IPS DF 6.9 (cell line): ENCODE measurements around the gene CREBL2.
"Not testable (repeated sequence)": the region's sequence is repeated elsewhere in the genome, so short reads cannot be mapped to it uniquely, and the experiment has no call there.

Source experiments
- DNase-seq: peaks from one replicate; pipeline ENCODE4 v3.0.0-alpha.2; 2013; ENCODE audit warnings: low read depth, low spot score
- H3K27ac ChIP-seq: one replicate; pipeline ENCODE4 v1.5.1; 2013; ENCODE audit warnings: low read length, control low read depth
- H3K27me3 ChIP-seq: 2 replicates; pipeline ENCODE4 v1.6.1; 2013; ENCODE audit warnings: mild to moderate bottlenecking, low read length; ENCODE audit not compliant: control insufficient read depth, insufficient read depth
- H3K36me3 ChIP-seq: 2 replicates; pipeline ENCODE4 v1.6.1; 2013; ENCODE audit warnings: low read length; ENCODE audit not compliant: control insufficient read depth, insufficient read depth
- H3K4me1 ChIP-seq: 2 replicates; pipeline ENCODE4 v1.6.1; 2013; ENCODE audit warnings: low read length; ENCODE audit not compliant: control insufficient read depth, insufficient read depth
- H3K4me3 ChIP-seq: 2 replicates; pipeline ENCODE4 v1.5.1; 2013; ENCODE audit warnings: mild to moderate bottlenecking, low read length
- H3K9me3 ChIP-seq: 2 replicates; pipeline ENCODE4 v1.6.1; 2013; ENCODE audit warnings: low read length, inconsistent platforms; ENCODE audit not compliant: control insufficient read depth, insufficient read depth
- WGBS: extraction: QIAGEN DNeasy Blood & Tissue Kit; methylation state at CpG from one replicate; pipeline ENCODE4 v1.1.7; 2013; ENCODE audit warnings: mixed read lengths, missing lambda C conversion rate; ENCODE audit not compliant: insufficient read length, insufficient coverage; 5-methylcytosine and 5-hydroxymethylcytosine counted together

Gene CREBL2

DNA sequence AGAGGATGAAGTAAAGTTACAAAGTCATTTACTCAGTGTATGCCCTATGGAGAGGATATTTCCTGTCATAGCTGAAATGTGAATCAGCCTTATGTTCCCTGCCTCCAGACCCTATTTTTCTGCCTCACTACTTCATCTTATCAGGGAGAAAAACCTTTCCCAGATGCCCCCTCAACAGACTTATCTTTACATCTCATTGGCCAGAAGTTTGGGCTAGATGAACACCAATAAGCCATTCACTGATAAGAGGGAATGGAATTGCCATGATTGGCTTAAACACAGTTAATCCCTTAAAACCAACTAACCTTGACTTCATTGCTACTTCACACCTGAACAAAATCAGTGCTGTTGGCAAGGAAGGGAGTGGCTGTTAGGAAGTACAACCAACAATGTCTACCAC is 40.1 kb downstream of the CREBL2 start:
- H3K27ac ChIP-seq = no peak overlapping the region
- H3K36me3 ChIP-seq = no peaks in the 10 kb centered on the region
- no peak overlapping the region for H3K4me3 ChIP-seq
- H3K9me3 ChIP-seq = peaks cover 2% of the 10 kb centered on the region
- no peaks in the 10 kb centered on the region for H3K27me3 ChIP-seq
- DNase-seq = no peak
- H3K4me1 ChIP-seq = no peaks in the 10 kb centered on the region

DNA sequence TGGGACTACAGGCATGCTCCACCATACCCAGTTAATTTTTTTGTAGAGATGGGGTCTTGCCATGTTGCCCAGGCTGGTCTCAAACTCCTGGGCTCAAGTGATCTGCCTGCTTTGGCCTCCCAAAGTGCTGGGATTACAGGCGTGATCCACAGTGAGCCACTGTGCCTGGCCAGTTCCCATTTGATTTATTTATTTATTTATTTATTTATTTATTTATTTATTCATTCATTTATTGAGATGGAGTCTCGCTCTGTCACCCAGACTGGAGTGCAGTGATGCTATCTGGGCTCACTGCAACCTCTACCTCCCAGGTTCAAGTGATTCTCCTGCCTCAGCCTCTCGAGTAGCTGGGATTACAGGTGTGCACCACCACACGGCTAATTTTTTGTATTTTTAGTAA is 41.0 kb downstream of the CREBL2 start:
- DNase-seq, H3K36me3 ChIP-seq, H3K4me3 ChIP-seq, H3K9me3 ChIP-seq, H3K4me1 ChIP-seq, H3K27me3 ChIP-seq, H3K27ac ChIP-seq: not testable (repeated sequence)
- WGBS = no CpG with 5 or more reads among the region's 4 CpGs

DNA sequence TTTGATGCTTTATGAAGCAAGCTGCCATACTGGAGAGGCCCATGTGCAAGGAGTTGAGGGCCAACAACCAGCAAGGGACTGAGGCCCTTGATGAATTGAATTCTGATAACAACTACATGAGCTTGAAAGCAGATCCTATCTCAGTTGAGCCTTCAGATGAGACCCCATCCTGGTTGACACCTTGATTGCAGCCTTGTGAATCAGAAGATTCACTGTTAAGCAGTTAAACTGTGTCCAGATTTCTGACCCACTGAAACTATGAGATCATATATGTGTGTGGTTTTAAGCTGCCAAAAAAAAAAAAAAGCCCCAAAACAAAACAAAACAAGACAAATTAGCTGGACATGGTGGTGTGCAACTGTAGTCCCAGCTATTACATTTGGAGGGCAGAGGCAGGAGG is 42.2 kb downstream of the CREBL2 start:
- Histone ChIP-seq H3K4me3 (no peak overlapping the region), H3K36me3 (no peaks in the 10 kb centered on the region), H3K4me1 (peaks cover 2% of the 10 kb centered on the region; the same call in 1 of the 2 replicates), H3K9me3 (no peaks in the 10 kb centered on the region; the same call in 1 of the 2 replicates), H3K27ac (no peak overlapping the region), H3K27me3 (no peaks in the 10 kb centered on the region)
- no peak for DNase-seq

DNA sequence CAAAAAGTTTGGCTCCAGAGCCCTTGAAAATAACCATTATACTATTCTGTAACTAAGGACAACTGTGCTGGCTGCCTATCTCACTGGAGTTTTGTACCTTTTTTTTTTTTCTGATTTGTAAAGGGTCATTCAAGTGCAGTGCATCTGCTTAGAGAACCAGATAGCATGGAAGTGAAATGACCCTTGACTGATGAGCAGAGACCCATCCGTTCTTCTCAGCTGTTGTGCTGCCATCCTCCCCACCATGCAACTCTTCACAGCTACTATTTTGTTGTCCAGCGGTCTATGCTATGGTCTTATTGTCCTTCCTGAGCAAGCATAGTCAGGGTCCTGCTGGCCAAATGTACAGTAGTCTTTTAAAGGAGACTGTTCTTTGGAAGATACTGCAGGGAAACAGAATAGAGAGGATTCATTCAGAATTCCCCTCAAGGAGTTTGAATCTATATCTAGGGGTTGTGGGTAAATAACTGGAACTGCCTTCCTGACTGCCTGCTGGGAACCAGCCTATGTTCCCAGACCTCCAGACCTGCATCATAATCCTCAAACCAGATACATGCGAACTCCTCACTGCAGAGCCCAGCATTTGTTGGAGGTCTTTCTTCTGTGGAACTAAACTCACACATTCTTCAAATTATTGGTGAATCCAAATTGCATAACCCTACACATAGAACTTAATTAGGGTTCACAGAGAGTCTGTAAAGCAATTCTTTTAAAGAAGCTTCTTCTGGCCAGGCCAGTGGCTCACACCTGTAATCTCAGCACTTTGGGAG is 43.2 kb downstream of the CREBL2 start:
- Histone ChIP-seq H3K36me3 (no peaks in the 10 kb centered on the region), H3K27ac (no peak overlapping the region), H3K4me3 (no peak overlapping the region), H3K27me3 (no peaks in the 10 kb centered on the region), H3K4me1 (peaks cover 2% of the 10 kb centered on the region; the same call in 1 of the 2 replicates), H3K9me3 (no peaks in the 10 kb centered on the region)
- whole genome bisulfite sequencing = no CpG with 5 or more reads among the region's 3 CpGs
- no peak for DNase-seq

DNA sequence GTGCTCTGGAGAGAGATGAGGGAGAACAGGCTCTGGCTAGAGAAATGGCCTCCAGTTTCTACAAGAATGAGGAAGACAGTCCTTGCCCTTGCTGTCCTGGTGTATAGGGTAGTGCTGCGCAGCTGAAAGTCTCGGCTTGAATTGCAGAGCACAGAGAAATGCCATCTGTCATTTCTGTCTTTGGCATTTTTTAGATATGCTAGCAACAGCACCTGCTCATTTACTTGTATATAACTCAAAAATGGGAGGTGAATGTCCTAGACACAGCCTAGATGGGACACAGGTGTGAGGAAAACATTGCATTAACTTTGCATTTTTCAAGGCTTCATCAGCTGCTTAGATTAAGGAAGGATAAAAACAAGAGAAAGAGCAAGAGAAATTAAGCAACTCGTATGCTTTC is 48.5 kb downstream of the CREBL2 start:
- no CpG with 5 or more reads among the region's 3 CpGs for WGBS
- DNase-seq = no peak

DNA sequence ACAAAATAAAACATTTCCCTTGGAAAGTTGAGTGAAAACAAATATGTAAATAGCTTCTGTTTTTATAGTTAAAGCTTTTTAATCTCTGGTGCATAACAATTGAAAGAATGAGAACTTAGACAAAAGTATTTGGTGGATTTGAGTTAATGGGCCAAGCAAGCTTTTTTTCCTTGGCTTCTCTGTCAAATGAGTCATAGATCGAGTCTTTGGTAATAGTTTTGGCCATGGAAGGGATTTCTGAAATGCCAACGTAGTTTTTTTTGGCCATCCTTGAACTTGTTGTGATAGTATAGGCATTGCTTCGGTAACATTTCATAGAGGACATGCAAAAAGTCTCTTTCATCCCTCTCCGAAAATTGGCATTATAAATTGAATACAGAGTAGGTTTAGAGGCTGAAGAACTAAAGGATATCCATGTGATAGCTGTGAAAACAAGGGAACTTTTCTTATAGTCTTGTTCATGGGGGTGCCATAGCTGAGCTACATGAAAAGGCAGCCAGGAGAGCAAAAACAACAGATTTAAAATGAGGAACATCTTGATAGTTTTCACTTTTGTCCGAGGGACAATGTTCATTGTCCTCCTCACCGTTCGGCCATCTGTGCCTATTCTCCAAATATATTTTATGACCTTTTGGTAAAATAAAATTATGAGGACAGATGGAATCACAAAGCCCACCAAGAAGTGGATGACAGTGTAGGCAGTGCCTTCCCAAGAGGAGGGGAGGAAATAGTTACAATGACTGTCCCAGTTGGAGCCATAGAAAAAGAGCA is 49.6 kb downstream of the CREBL2 start:
- no peaks in the 10 kb centered on the region for H3K9me3 ChIP-seq
- no peak for DNase-seq
- no peak overlapping the region for H3K27ac ChIP-seq
- no peaks in the 10 kb centered on the region for H3K36me3 ChIP-seq
- no peaks in the 10 kb centered on the region for H3K27me3 ChIP-seq
- no CpG with 5 or more reads among the region's 7 CpGs for WGBS
- peaks cover 4% of the 10 kb centered on the region for H3K4me1 ChIP-seq
- no peak overlapping the region for H3K4me3 ChIP-seq

More for the DNA sequence above, 48.5 kb downstream of the CREBL2 start:
- H3K27ac ChIP-seq = no peak overlapping the region
- no peaks in the 10 kb centered on the region for H3K9me3 ChIP-seq
- no peaks in the 10 kb centered on the region for H3K36me3 ChIP-seq
- no peak overlapping the region for H3K4me3 ChIP-seq
- peaks cover 4% of the 10 kb centered on the region for H3K4me1 ChIP-seq
- H3K27me3 ChIP-seq = no peaks in the 10 kb centered on the region

DNA sequence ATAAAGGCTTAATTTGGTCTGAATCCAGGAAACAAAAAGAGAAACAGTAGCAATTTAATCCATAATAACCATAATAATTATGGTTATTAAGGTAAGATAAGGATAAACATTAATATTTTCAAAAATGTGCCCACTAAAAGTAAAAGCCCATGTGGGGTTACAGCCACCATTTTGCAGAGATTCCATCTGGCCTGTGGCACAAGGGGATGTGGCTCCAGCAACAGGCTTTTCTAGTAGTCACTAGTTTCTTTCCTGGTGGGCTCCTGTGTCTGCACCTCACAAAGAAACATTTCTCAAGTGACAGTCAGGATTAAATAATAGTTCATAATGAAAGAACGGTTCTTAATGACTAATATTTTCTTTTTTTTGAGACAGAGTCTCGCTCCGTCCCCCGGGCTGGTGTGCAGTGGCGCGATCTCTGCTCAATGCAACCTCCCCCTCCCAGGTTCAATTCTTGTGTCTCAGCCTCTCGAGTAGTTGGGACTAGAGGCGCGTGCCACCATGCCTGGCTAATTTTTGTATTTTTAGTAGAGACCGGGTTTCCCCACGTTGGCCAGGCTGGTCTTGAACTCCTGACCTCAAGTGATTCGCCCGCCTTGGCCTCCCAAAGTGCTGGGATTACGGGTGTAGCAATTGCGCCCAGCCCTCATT is 52.1 kb downstream of the CREBL2 start:
- H3K27ac ChIP-seq = no peak overlapping the region
- WGBS = no CpG with 5 or more reads among the region's 15 CpGs
- H3K4me3 ChIP-seq = no peak overlapping the region
- H3K9me3 ChIP-seq = no peaks in the 10 kb centered on the region
- peaks cover 3% of the 10 kb centered on the region; the same call in 1 of the 2 replicates for H3K4me1 ChIP-seq
- no peak for DNase-seq
- H3K36me3 ChIP-seq = no peaks in the 10 kb centered on the region
- no peaks in the 10 kb centered on the region for H3K27me3 ChIP-seq

DNA sequence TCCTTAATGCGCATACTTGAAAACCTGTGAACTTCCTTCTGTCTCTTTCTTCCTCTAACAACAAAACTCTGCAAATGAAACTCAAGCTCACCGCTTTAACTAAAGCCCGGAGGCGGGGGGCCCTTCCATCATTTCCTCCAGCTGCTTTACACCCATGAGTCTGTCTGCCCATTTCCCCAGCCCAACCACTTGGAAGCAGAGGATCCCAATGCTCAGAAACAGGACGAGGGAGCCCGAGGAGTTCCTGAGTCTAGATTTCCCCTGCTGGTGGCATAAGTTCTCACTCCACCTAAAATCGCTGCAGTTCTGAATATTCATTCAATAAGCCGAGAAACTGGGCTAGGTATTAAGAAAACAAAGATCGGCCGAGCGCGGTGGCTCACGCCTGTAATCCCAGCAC is 53.5 kb downstream of the CREBL2 start:
- no CpG with 5 or more reads among the region's 13 CpGs for WGBS
- no peak for DNase-seq
- no peaks in the 10 kb centered on the region for H3K27me3 ChIP-seq
- no peak overlapping the region for H3K27ac ChIP-seq
- H3K4me1 ChIP-seq = peaks cover 3% of the 10 kb centered on the region; the same call in 1 of the 2 replicates
- H3K9me3 ChIP-seq = no peaks in the 10 kb centered on the region
- no peak overlapping the region for H3K4me3 ChIP-seq
- H3K36me3 ChIP-seq = no peaks in the 10 kb centered on the region

DNA sequence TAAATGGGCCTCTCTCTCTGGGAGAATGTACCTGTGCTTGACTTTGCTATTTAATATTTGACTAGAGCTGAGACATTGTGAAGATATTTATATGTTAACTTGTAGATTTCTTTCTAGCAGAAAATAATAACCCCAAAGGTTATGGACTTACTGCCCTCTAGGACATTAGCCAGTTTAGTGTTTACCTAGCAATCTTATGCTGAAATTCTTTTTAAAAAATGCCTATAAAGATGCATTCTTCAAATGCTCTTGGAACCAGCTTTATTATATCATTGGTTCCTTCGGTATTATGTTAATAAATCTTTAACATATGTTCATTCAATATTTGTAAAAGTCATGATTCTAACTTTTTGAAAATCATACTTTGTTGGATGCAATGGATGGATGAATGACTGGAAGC is 56.3 kb downstream of the CREBL2 start:
- Histone ChIP-seq H3K27ac (no peak overlapping the region), H3K4me1 (no peaks in the 10 kb centered on the region; the same call in 1 of the 2 replicates), H3K4me3 (no peak overlapping the region), H3K9me3 (no peaks in the 10 kb centered on the region), H3K27me3 (no peaks in the 10 kb centered on the region), H3K36me3 (no peaks in the 10 kb centered on the region)
- no peak for DNase-seq
- no CpG with 5 or more reads among the region's 1 CpG for WGBS

DNA sequence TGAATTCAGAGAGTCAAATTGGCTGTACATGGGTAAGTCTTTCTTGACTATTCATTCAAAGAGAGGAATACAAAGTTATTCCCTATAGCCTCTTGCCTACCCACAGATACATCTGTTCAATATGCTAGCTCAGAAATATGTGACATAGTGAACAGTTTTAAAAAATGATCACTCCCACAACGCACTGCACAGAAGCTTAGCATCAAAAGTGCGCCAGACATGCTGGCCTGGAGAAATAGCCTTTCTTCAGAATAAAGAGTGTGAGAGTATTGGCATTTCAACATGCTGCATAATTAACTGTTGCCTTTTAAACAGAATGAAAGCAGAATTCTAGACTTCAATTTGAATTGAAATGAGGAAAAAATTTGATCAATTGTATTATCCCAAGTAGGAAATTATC is 57.3 kb downstream of the CREBL2 start:
- Histone ChIP-seq H3K9me3 (no peaks in the 10 kb centered on the region), H3K27ac (no peak overlapping the region), H3K36me3 (no peaks in the 10 kb centered on the region), H3K4me3 (no peak overlapping the region), H3K27me3 (no peaks in the 10 kb centered on the region), H3K4me1 (no peaks in the 10 kb centered on the region; the same call in 1 of the 2 replicates)
- no CpG with 5 or more reads among the region's 2 CpGs for WGBS
- DNase-seq = no peak
